ENCODE data around the gene FBXL13.

GRCh38 chr7:102883098-102883860, 191.3 kb downstream of the FBXL13 start:
- no peak for TF ChIP-seq CTCF (IDR thresholded peaks at IDR 0.05)
- no peak for TF ChIP-seq POLR2A (IDR thresholded peaks at IDR 0.05)
